ENCODE results near the gene CDC26. TPM values are rescaled to one million over a fixed set of nuclear protein-coding genes. Genes with fewer than 3 reads are reported as not detected.
A peak's percentile ranks its signal among the peaks of the same experiment; 100 is the strongest.
"Not testable (repeated sequence)": the region's sequence is repeated elsewhere in the genome, so short reads cannot be mapped to it uniquely, and the experiment has no call there.

Gene CDC26
- total RNA-seq, 1 experiment from 2014 or later: 25.0 TPM

- no peak for DNase-seq (ENCODE audit: low read depth)
Observed at GRCh38 chr9:113238859-113239232, 36.5 kb downstream of the CDC26 start.

GRCh38 chr9:113238202-113238858 lies 37.0 kb downstream of the CDC26 start:
- no peak for DNase-seq (ENCODE audit: low read depth)

GRCh38 chr9:113237026-113237425 lies 38.3 kb downstream of the CDC26 start:
- no peak for DNase-seq (ENCODE audit: low read depth)

GRCh38 chr9:113235701-113236255 lies 39.6 kb downstream of the CDC26 start:
- DNase-seq (ENCODE audit: low read depth): not testable (repeated sequence)

GRCh38 chr9:113231701-113232100 lies 43.7 kb downstream of the CDC26 start:
- no peak for DNase-seq (ENCODE audit: low read depth)

- no peak for DNase-seq (ENCODE audit: low read depth)
Observed at GRCh38 chr9:113228130-113228665, 47.2 kb downstream of the CDC26 start.

GRCh38 chr9:113227436-113227835 lies 47.9 kb downstream of the CDC26 start:
- DNase-seq (ENCODE audit: low read depth): no peak

- DNase-seq (ENCODE audit: low read depth): no peak
Observed at GRCh38 chr9:113223963-113224362, 51.4 kb downstream of the CDC26 start.

- DNase-seq (ENCODE audit: low read depth): no peak
Observed at GRCh38 chr9:113222482-113222841, 52.9 kb downstream of the CDC26 start.

GRCh38 chr9:113221800-113222481 lies 53.4 kb downstream of the CDC26 start:
- no peak for DNase-seq (ENCODE audit: low read depth)

- DNase-seq (ENCODE audit: low read depth): peak; percentile 98
Observed at GRCh38 chr9:113221003-113221799, 54.2 kb downstream of the CDC26 start, which contains the start of the genes FKBP15 and SLC31A1. FKBP15 (minus strand) TSS chr9:113221277; CDS start chr9:113221243, 34 bp downstream. SLC31A1 (plus strand) TSS chr9:113221544; CDS start chr9:113256149, 34,605 bp downstream.

- DNase-seq (ENCODE audit: low read depth): peak; percentile 14
Observed at GRCh38 chr9:113220467-113221002, 54.8 kb downstream of the CDC26 start.

GRCh38 chr9:113219969-113220368 lies 55.4 kb downstream of the CDC26 start:
- peak; percentile 64 for DNase-seq (ENCODE audit: low read depth)

GRCh38 chr9:113219186-113219936 lies 56.0 kb downstream of the CDC26 start:
- no peak for DNase-seq (ENCODE audit: low read depth)

Other genes starting within 250 kb of the CDC26 start
- 3.3 and 4.9 TPM in 2 replicates for gene ZFP37, start 218.8 kb downstream of the CDC26 start, total RNA-seq (2014; rRNA removed)
- gene SLC31A2, start 124.6 kb downstream of the CDC26 start, total RNA-seq (2014; rRNA removed): 78.7 and 88.0 TPM in 2 replicates
- 24.9 and 28.5 TPM in 2 replicates for gene FKBP15, start 54.3 kb downstream of the CDC26 start, total RNA-seq (2014; rRNA removed)
- gene SLC31A1, start 54.0 kb downstream of the CDC26 start, total RNA-seq (2014; rRNA removed): 15.1 and 15.8 TPM in 2 replicates
- gene PRPF4, start 86 bp upstream of the CDC26 start, total RNA-seq (2014; rRNA removed): 49.3 and 51.0 TPM in 2 replicates
- not detected in 2 replicates for gene RNF183, start 27.8 kb upstream of the CDC26 start, total RNA-seq (2014; rRNA removed)
- 0.51 and 0.69 TPM in 2 replicates for gene WDR31, start 64.7 kb upstream of the CDC26 start, total RNA-seq (2014; rRNA removed)
- not detected in 2 replicates for gene BSPRY, start 74.0 kb upstream of the CDC26 start, total RNA-seq (2014; rRNA removed)
- 11.8 and 13.1 TPM in 2 replicates for gene HDHD3, start 101.4 kb upstream of the CDC26 start, total RNA-seq (2014; rRNA removed)
- 10.5 and 15.0 TPM in 2 replicates for gene ALAD, start 125.7 kb upstream of the CDC26 start, total RNA-seq (2014; rRNA removed)
- gene POLE3, start 135.1 kb upstream of the CDC26 start, total RNA-seq (2014; rRNA removed): 83.1 and 90.6 TPM in 2 replicates
- 0.19 and 0.29 TPM in 2 replicates for gene C9orf43, start 135.2 kb upstream of the CDC26 start, total RNA-seq (2014; rRNA removed)
- gene RGS3, start 188.2 kb upstream of the CDC26 start, total RNA-seq (2014; rRNA removed): 137 and 144 TPM in 2 replicates